Endometrial microvascular endothelial cells (primary cell): ENCODE results near the gene YPEL1. TPM values are rescaled to one million over a fixed set of nuclear protein-coding genes. Genes with fewer than 3 reads are reported as not detected.
"Not testable (repeated sequence)": the region's sequence is repeated elsewhere in the genome, so short reads cannot be mapped to it uniquely, and the experiment has no call there.

Experiments used
- in situ Hi-C: cut with HindIII; loops from 2 replicates; pipeline ENCODE4 v1.10.0; 2017; ENCODE audit warnings: low sequenced_read_pairs, low pct_unique_long_range_greater_than_20kb; ENCODE audit errors: inconsistent ontology term
- total RNA-seq: library from RNA; depleted of rRNA; stranded (reverse); fragments of >200 nt; gene quantifications from one replicate; pipeline ENCODE4 v1.2.3, GENCODE V29; 2015; ENCODE audit errors: inconsistent ontology term

Gene YPEL1
- total RNA-seq, 1 donor from 2014 or later, result 0.93 TPM

DNA sequence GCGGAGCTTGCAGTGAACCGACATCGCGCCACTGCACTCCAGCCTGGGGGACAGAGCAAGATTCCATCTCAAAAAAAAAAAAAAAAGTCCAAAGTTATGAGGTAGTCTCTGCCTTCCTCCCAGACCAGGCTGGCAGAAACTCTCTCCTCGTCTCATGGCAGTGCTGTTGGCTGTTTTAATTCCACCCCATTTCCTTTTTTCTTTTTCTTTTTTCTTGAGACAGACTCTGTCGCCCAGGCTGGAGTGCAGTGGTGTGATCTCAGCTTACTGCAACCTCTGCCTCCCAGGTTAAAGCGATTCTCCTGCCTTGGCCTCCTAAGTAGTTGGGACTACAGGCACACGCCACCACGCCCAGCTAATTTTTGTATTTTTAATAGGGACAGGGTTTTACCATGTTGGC is 42.7 kb downstream of the YPEL1 start:
- in situ Hi-C loops, result not testable (repeated sequence)

DNA sequence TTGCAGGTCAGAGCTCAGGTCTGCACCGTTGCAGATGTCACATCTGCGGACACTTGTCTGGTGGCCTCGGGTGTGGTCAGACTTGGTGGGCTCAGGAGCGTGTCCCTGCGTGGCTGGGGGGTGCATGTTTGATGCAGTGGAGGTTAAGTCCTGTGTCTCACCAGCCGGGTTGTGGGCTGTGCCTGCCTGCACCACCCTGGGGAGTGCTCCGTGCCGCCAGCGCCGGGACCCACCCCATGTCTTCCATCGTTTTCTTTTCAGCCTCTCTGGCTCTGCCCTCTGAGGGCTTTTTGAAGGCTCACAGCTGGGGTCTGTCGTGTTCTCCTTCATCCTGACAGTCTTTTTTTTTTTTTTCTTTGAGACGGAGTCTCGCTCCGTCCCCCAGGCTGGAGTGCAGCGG is 43.8 kb downstream of the YPEL1 start:
- in situ Hi-C loops, result no loop called here

DNA sequence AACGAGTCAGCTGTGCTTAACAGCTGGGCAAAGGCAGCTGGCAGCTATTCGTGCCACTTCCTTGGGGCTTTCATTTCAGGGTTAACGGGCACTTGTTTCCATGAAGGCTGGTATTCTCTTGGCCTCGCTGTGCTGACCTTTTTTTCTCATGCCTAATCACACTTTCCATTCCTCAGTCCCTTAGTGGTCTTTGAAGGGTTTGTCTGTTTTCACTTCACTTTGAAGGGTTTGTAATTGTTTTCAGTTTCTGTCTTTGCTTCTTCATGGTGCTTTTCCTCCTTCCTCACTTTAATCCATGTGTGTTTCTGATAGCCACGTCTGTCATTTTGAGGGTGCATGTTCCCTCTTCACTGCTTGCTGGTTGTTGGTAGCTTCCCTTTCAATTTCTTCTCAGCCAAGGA is 45.2 kb downstream of the YPEL1 start:
- in situ Hi-C loops, result no loop called here

DNA sequence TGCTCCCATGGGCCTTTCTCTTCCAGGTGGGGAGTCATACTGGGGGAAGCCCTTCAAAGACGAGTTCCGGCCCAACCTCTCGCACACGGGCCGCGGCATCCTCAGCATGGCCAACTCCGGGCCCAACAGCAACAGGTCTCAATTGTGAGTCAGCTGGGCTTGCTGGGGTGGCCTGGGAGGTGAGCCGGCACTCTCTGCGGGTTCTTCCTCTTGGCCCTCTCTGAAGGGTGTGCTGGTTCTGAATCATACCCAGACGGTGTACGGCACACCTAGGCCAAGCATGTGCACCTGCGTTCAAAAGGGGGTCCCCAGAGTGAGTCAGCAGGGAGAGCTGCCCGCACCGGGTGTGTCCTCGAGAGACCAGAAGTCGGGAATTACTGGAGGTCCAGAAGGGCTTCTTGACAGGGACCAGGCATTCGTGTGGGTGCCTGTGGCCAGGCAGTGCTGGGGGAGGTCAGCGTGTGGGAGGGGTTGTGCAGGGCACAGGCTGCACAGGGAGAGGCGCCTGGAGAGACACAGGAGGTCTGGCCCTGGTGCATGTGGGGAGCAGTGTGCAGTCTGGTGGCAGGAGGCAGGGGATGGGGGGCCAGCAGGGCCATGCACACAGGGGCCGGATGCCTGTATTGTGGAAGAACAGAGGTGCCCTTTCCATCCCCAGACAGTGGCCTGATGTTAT is 46.8 kb downstream of the YPEL1 start:
- in situ Hi-C loops, result no loop called here

DNA sequence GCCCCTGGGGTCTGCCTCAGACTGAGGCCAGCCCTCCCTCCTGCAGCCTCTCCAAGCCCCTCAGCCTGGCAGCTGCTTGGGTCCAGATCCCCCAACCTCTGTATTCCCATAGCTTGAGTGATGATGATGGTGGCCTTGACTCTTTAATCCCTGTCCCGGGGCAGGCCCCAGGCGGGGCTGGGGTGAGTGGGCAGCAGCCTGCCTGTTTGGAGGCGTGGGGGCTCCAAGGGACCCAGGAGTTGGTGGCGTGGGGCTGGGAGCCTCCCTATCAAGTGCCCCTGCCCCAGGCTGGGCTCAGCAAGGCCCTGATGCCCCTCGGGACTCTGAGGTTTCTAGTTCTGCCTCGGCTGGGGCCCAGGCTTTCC is 47.3 kb downstream of the YPEL1 start:
- in situ Hi-C loops, result no loop called here

DNA sequence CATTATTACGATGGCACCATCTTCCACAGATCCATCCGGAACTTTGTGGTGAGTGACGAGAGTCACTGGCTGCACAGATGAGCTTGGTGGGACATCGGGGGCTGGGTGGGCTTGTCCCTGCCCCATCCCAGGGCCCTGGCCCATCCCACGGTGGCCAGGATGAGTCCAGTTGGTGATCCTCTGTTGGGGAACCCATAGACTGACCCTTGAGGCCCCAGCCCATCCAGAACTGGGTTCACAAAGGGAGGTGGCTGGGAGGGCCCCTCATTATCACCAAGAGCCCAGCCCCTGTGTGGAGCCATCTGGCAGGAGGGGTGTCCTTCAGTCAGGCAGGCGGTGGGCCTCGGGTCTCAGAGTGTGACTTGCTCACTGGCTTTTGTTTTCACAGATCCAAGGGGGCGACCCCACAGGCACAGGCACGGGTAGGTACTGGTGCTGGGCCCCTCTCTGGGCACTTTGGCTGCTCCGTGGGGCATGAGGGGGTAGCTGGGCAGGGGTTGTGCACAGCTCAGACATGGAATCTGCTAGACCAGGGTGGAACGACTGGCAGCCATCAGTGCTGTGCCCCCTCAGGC is 47.8 kb downstream of the YPEL1 start:
- in situ Hi-C loops, result no loop called here

DNA sequence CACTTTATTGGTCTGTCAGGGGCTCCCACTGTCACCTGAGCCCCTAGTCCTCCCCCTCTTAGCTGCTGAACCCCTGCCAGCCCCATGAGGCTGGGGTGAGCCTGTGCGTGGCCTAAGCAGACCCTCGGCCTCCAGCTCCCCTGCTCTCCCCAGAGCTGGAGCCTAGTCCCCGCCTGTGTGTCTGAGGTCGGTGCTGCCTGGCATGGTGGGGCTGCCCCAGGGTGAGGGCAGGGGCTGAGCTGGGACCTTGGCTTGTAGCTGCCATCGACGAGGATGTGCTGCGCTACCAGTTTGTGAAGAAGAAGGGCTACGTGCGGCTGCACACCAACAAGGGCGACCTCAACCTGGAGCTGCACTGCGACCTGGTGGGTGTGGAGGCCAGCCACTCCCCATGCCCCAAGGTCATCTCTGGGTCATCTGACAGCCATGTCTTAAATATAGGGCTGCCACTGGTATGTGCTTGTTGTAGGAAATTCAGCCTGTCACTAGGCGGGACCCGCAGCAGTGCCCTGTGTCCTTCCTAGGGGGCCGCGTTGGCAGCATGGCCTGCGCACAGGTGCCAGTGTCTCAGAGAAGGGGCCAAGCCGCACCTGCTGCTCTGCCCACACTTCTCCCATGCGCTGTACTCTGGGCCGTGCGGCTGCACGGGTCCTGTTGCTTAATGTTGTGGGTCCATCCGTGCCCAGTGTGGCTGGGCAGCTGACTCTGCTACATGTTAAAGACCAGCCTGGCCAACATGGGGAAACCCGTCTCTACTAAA is 48.8 kb downstream of the YPEL1 start:
- in situ Hi-C loops, result no loop called here

DNA sequence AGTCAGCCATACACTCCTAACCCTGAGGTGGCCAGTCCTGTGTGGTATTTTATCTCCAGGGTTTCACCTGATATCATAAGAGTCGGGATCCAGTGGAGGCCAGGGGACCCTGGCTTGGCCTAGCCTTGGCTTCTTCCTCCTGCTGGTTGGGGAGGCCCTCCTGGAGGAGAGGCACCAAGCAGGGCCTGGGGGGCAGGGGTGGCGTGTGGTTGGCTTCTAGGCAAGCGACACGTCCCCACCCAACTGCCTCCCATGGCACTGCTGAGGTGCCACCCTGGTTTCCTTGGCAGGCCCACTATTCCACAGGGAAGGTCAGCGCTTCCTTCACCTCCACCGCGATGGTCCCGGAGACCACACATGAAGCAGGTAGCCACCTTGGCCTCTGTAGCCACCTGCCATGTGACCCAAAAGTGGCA is 49.4 kb downstream of the YPEL1 start:
- in situ Hi-C loops, result no loop called here

DNA sequence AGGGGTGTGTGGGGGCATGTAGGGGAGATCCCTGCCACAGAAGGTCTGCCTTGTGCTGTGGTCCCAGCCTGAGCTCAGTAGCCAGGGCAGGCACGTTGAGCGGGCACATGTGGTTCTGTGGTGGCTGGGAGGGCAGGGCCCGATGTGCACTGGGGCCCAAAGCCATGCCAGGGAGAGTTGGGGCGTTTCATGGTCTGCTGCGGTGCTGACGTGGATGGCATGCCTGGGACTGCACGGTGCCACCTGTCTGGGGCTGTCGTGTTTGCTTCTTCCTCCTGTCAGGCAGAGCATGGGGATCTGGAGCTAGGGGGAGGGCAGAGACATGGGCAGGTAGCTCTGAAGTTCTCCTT is 50.5 kb downstream of the YPEL1 start:
- in situ Hi-C loops, result no loop called here

DNA sequence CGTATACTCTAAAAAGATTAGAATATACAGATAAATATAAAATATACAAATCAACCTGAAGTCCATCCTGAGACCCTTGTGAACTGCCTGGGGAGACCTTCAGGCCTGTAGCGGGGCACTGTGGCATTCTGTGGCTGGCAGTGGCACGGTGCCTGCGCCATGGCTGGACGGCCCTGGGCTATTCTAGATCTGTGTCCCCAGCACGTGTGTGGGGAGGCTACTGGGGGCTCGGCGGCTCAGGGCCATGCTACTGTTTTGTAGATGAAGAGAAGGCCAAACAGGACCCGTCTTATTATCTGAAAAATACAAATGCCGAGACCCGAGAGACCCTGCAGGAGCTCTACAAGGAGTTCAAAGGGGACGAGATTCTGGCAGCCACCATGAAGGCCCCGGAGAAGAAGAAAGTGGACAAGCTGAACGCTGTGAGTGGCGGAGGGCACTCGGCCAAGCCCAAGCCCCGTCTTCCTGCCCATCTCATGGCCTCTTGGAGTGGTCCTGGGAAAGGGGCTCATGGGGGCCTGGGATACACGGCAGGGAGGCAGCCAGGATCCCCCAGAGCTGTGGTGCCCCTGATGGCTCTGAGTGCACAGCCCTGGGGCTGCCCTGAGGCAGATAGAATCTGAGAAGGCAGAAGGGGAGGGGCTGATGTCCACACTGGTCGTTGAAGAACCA is 51.0 kb downstream of the YPEL1 start:
- in situ Hi-C loops, result no loop called here

DNA sequence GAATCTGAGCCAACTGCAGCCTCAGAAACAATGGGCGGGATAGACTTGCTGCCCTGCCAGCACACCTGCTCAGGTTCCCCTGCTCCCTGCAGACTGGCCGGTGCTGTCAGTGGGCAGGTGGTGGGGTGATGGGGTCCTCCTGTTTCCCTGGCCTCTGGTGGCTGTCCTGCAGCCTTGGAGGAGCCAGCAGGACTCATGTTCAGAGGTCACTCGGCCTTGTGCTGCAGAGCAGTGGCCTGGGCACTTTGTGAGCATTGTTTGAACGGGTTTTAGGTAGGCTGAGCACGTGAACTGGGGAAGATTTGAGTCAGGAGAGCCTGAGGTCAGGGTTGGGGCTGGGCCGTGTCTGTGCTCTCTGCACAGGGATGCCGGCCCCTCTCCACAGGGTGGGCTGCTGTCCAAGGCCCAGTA is 52.2 kb downstream of the YPEL1 start:
- in situ Hi-C loops, result no loop called here

DNA sequence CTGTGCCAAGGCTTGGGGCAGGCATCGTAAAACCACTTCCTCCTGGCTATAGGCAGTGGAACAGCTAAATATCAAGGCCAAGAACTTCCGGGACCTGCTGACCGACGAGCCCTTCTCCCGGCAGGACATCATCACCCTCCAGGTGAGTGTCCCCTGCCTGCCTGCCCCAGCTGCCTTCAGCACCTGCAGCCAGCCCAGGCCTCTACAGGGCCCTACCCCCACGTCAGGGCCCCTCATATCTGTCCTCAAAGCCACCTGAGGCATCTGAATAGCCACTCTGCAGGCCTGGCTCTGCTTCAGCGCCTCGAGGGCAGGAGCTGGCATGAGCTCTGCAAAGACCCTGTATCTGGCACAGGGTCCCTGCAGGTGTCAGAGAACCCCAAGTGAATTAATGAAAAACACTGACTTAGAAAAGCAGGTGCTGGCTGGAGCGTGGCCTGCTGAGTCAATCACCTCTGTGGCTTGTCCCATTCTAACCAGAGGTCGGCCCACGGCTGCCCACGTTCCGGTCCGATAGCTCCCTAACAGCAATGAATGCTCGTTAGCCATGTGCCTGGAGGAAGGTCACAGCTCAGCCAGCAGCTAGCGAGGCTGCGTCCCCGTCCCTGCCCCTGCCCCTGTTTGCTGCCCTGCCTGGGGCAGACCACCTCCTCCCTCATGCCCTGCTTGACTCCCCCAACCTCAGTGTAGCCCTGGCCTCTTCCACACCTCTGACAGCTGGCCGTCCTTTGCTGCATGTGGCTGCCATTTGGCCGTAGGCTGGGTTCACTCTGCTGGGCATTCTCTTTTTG is 53.0 kb downstream of the YPEL1 start:
- in situ Hi-C loops, result no loop called here

DNA sequence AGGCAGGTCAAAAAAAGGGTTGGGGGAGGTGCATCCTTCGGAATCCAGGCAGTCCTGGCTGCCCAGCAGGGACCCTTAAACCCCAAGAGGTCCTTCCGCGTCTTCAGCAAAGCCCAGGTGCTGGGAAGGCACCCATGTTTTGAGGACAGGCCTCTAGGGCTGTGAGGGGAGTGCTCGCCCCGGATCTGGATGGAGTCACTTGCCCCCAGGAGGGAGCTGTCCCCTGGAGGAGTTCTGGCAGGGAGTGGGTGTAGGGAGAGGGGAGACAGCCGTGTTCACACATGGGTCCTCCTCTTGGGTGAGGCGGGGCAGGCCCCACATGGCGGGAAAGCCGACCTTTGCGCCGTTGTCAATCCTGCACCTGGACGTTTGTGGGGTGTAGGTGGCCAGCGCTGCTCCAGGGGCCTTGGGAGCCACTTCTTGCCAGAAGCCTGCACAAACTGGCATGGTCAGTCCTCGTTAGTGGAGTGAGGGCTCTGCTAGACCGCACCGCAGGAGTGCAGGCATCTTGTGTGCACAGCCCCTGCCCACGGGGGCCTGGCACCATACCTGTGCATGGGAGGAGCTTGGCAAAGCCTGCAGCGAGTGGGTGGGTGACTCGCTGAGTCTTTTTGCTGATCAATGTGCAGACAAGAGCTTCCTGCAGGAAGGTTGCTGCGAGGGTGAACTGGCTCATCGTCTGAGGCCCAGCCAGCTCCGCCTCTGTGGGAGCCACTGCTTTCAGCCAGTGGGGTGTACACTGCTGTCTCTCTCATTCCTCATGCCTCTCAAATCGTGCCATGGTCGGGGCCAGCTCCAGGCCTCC is 53.8 kb downstream of the YPEL1 start:
- in situ Hi-C loops, result no loop called here

DNA sequence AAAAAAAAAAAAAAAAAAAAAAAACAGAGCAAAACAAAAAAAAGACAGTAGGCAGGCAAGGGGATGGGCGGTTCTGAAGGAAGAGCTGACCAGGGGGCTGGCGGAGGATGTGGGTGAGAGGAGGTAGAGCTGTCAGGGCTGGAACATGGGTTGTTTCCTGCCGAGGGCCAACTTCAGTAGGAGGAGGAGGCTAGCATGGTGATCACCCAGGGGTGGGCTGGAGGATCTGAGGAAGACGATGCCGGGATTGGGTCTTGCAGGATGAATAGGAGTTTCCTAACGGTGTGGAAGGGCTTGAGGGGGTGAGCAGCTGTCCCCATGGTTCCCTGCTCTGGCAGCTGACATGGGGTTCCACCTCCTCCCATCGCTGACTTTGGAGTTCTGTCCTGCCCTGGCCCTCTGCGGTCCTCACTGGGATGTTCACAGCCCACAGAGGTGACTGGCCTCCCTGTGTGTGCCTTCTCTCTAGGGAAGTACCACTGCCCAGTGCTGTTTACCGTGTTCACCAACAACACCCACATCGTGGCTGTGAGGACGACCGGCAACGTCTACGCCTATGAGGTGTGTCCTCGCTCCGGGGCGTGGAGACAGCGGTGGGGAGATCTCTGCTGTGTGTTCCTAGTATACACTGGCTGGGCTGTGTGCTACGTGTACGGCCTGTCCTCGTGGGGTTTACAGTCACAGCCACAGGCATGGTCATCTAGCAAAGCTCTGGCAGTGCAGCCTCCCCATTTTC is 54.6 kb downstream of the YPEL1 start:
- in situ Hi-C loops, result no loop called here

DNA sequence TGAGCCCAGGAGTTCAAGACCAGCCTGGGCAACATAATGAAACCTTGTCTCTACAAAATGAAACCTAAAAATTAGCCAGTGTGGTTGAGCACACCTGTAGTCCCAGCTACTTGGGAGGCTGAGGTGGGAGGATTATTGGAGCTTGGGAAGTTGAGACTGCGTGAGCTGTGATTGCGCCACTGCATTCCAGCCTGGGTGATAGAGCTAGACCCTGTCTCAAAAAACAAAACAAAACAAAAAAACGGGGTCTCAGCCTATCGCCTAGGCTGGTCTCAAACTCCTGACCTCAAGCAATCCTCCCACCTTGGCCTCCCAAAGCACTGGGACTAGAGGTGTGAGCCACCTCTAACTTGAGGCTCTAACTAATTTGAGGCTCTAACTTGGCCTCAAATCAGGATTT is 56.2 kb downstream of the YPEL1 start:
- in situ Hi-C loops, result no loop called here

DNA sequence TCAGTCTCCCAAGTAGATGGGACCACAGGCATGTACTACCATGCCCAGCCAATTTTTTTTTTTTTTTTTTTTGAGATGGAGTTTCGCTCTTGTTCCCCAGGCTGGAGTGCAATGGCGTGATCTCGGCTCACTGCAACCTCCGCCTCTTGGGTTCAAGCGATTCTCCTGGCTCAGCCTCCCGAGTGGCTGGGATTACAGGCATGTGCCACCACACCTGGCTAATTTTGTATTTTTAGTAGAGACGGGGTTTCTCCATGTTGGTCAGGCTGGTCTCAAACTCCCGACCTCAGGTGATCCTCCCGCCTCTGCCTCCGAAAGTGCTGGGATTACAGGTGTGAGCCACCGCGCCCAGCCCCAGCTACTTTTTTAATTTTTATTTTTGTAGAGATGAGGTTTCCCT is 56.8 kb downstream of the YPEL1 start:
- in situ Hi-C loops, result not testable (repeated sequence)

DNA sequence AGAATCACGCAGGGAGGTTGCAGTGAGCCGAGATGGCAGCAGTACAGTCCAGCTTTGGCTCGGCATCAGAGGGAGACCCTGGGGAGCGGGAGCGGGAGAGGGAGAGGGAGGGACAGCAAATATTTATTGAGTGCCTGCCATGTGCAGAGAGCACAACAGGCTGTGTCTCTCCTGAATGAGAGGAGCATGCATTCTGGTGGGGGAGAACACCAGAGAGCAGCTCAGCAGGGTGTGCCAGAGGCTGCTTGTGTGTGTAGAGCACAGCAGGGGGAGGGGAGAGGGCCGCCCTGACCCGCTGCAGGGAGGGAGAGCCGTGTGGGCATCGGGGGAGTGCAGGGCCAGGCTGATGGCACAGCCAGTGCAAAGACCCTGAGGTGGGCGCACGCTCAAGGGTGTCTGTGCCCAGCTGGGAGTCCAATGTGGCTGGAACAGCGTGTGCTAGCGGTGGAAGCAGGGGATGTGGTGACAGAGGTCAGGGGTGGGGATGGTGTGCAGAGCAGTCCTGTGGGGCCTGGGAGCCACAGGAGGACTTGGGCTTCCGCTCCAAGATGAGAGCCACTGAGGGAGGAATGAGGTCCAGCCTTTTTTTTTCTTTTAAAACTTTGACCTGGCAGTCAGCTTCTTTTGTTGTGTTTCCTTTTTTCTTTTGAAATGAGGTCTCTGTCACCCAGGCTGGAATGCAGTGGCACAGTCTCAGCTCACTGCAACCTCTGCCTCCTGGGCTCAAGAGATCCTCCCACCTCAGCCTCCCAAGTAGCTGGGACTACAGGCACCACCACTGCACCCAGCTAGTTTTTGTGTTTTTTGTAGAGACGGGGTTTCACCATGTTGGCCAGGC is 57.8 kb downstream of the YPEL1 start:
- in situ Hi-C loops, result no loop called here
